Activated B cell treated with CpG ODN at 0.5 μM for 24 hours (primary cell): ENCODE data around the gene WWP2. TPM values are rescaled to one million over a fixed set of nuclear protein-coding genes. Genes with fewer than 3 reads are reported as not detected.

Experiments
- total RNA-seq: library from RNA; stranded (reverse); gene quantifications from 2 replicates; pipeline ENCODE4 v1.2.3, GENCODE V29; 2022

Gene WWP2
- total RNA-seq, 1 donor from 2014 or later, result 80.8 TPM

Other genes starting within 250 kb of the WWP2 start
- gene NFAT5, start 196.4 kb upstream of the WWP2 start, total RNA-seq, result 39.9 and 48.3 TPM in 2 replicates
- 5.4 and 5.5 TPM in 2 replicates for gene NQO1, start 35.8 kb upstream of the WWP2 start, total RNA-seq
- gene NOB1, start 7.4 kb upstream of the WWP2 start, total RNA-seq, result 76.1 and 78.8 TPM in 2 replicates
- gene CLEC18A, start 189.0 kb downstream of the WWP2 start, total RNA-seq, result 0.93 and 1.8 TPM in 2 replicates